B cell (primary cell): Measurements from ENCODE around the gene KMT2C.

Experiments
- CTCF ChIP-seq: fragments of 200-600 bp; IDR thresholded peaks from one replicate; pipeline ENCODE4 v1.8.0; 2022; ENCODE audit warnings: antibody characterized with exemption, mild to moderate bottlenecking
- EZH2 ChIP-seq: IDR thresholded peaks from 2 replicates; pipeline ENCODE4 v1.6.1; 2012; ENCODE audit warnings: borderline replicate concordance, low read depth, mild to moderate bottlenecking, moderate library complexity, low read length; ENCODE audit not compliant: insufficient read depth, poor library complexity, severe bottlenecking

- TF ChIP-seq CTCF (no peak), EZH2 (no peak)
These were observed 246.7 kb downstream of the KMT2C start for GRCh38 chr7:152189061-152189460.
